Measurements from ENCODE around the gene NMRAL1.
A peak's percentile ranks its signal among the peaks of the same experiment; 100 is the strongest.

Gene NMRAL1

DNA sequence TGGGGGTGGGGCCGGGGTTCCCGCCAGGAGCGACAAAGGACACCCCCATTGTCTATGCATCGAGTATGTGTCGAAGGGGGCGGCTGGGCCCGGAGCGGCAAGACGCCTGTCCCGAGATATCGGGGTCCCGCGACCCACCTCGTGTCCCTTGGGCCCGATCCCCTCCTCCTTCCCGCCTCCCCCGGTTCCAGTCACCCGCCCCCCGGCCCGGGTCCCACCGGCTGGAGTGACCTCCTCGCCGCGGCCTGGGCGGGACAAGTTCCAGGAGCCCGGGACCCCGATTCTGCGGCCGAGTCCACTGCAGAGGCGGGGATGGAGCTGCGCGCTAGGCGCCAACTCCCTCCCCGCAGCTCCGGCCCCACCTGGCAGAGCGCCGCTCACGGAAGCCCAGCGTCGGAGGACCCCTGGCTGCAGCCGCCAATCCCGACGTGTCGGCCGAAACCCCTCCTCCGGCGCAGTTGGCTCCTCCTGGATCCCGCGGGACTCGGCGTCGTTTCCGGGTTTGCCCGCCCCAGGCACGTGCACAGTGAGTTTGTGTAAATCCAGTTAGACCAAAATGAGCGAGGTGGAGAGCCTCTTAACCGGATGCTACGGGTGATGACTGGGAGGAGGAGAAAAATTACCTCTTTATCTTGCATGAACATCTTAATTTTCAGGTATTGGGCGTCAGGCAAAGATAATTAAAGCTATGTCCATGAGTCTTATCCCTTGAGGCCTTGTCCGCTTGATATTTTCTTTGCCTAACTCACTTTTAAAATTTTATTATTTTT is at the start of gene NMRAL1:
NMRAL1 (minus strand) TSS at position 434 of the 770 bp plus-strand sequence. CDS start 493 bp downstream, outside the sequence.
- peak; percentile 69 for DNase-seq (ENCODE audit: low read depth)

DNA sequence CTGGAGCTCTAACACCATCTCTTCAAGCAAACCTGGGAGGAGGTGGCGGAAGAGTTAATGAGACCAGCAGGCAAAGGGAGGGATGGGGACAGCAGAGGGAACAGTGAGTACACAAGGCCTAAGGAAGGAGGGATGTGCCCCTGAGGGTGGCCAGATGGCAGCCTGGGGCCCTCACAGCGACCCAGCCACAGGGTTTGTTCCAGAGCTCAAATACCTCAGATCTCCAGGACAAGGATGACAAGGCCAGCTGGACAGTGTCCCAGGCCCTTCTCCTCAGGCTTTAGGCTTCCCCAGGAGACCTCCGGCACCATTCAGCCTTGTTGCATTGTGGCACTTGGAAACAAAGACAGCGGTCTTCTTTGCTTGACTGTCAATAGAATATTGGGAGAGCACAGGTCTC is 49.3 kb upstream of the NMRAL1 start:
- DNase-seq (ENCODE audit: low read depth): no peak

DNA sequence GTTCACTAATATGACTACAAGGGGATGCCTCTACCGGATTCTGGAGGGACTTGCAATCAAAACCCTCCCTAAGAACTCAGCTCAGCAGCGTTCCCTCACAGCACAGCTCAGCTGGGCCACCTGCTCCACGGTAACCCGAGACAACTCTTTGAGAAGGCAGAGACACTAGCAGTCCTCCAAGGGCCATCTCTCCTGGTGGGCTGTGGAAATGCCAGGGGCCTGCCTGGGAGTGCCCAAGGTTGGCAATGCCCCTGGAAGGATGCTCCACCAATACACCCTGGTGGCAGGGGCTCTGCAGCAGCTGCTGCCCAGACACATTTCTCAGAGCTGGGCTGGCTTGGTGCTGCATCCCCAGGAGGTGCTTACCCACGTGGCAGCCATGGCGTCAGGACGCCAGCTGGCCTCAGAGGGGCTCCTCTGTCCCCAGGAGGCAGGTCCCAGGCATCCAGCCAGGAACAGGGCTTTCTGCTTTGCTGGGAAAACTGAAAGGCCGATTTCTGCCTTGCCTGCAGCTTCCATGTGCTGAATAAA is 47.7 kb upstream of the NMRAL1 start:
- no peak for DNase-seq (ENCODE audit: low read depth)

DNA sequence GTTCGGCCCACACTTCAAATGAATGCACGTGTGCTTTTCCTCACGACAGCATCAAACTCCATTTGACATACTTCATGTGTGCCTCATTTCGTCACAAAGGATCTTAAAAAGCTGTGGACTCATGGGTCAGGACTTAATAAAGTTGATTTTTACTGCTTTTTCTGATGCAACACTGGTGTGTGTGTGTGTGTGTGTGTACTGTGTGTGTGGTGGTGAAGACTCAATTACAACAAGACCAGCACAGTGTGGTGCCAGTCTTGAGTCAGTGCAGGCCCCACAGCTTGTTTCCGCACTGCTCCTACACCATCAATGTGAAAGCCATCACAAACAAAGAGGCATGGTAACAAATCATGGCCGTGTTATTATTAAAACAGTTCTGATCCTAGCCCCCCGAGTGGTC is 46.5 kb upstream of the NMRAL1 start:
- DNase-seq (ENCODE audit: low read depth): no peak

DNA sequence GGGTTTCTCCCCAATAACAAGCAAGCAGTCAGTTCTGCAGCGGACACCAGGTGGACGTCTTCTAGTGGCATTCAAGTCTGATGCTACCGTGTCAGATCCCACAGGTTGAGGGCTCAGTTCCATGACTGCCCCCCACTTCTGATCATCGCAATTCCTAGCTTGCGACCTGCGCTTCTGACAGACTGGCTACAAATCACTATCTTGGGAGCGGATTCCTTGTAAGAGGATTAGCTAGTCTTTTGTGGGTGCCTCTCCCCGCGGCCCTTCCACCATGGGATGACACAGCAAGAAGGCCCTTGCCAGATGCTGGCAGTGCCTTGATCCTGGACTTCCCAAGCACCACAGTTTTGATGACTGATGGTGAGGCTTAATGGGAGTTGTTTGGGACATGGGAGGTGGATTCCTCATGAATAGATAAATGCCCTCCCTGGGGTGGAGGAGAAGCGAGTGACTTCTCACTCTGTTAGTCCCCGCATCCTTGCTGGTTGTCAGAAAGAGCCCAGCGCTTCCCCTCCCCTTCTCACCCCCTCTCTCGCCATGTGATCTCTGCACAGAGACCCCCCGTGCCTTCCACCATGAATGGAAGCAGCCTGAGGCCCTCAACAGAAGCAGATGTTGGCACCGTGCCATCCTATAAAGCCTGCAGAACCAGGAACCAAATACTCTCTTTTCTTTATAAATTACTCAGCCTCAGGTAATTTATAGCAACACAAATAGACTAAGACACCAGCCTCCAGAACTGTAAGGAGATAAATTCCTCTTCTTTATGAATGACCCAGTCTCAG is 45.0 kb upstream of the NMRAL1 start:
- DNase-seq (ENCODE audit: low read depth): no peak

DNA sequence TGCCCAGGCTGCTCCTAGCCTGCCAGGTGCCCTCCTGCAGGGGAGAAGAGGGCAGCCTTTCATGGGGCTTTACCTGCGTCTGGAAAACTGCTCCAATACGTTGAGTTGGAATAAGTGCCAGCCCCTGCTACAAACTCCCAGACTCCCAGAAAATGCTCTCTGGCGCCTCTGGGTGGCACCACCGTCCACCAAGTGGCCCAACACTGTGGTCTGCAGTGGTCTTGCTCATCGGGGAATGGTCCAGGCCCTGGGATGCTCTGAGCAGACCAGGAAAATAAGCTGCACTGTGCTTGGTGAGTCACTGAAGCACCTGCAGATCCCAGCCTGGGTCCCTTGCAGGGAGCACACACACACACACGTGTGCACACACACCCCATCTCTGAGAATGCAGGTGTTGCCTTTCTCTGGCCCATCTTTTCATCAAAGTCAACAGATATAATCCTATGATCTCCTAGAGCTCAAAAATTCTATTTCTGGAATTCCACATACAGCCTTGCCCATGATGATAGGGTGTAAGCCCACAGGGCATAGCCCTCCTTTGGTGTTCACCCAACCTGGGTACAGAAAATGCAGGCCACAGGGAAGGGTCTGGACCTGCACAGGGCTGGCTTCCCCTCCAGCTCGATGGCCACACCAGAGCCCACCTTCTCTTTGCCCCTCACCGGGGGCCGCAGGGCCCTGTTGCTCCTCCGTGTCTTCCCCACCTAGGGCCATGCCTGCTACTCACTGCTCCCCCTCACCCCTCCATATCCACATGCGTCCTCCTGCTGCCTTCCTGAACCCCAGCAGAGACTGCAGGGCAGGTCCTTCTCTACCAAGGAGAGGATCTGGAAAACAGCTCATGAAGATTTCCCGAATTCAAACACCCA is 43.6 kb upstream of the NMRAL1 start:
- no peak for DNase-seq (ENCODE audit: low read depth)

DNA sequence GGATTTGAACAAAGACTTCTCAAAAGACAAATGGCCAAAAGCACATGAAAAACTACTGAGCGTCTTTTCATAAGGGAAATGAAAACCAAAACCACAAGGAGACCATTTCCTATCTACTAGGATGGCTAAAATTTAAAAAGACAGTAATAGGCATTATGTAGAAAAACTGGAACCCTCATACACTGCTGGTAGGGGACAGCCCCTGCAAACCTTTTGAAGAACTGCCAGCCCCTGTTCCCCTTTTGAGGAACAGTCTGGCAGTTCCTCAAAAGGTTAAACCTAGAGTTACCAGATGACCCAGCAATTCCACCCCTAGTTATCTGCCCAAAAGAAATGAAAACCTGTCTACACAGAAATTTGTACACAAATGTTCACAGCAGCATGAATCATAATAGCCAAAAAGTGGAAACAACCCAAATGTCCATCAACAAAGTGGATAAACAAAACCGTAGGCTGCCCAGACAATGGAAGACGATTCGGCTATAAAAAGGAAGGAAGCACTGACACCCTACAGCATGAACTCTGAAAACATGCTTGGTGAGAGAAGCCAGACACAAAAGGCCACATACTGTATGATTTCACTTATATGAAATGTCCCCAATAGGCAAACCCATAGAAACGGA is 41.3 kb upstream of the NMRAL1 start:
- no peak for DNase-seq (ENCODE audit: low read depth)

DNA sequence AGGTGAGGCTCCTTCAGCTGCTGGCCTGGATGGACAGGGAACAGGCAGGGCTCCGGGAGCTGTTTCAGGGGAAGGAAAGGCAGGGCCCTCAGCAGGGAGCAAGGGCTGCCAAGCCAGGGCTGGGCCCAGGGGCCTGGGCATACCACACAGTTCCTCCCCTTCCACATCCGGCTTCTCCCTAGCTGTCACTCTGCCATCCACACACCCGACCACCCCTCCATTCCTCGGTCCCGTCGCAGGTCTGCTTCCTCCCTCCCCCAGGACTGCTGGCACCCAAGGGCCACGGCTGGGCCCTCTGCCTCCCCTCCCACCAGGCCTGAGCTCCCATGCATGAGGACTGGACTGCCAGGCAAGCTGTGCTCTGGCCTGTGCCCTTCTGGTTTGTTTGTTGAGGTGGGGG is 40.2 kb upstream of the NMRAL1 start:
- no peak for DNase-seq (ENCODE audit: low read depth)

DNA sequence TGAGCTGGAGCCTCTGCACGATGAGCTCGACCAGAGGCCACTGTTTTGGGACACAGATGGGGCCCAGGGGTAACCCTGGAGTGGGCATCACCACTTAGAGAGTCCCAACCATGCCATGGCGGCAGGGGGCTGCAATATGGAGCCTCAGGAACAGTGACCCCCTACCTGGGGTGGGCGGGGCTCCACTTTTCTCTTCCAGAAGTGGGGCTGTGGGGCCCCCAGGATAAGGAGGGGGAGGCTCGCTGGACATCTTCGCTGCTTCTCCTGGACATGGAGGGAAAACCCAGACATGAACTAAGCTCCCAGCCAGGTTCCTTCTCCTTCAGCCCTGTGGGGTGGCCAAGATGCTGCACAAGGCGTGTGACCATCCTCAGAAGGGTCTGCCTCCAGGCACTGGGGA is 39.5 kb upstream of the NMRAL1 start:
- DNase-seq (ENCODE audit: low read depth): no peak

DNA sequence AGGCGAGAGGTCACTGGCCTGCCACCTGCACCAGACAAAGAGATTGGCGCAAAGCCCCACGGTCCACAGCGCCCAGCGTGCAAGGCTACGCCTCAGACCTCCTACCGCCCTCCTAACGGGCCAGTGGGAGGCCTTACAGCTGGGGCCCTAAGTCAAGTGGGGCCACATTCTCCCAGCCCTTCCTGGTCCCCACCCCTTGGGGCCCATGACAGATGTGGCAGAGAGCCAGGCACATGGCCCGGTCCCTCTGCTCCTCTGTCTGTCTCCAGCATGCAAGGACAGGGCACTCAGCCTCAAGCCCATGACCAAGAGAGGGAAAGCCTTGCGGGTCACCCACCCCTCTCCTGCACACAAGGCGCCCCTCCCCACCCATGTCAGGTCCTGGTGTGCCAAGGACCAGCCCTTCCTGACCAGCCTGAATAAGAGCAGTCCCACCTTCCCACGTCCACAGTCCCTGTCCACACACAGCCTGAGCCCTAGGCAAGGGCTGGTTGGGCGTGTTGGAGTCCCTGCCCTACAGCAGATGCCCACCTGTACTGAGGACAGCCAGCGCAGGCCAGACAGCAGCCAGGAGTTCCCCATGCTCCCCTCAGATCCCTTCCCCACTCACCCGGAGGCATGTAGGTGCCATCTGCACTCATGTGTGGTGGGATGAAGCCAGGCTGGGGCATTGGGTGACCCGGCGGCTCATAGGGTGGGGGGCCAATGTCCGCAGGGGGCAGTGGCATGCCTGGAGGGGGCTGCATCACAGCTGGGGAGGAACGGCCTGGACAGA is 38.8 kb upstream of the NMRAL1 start:
- no peak for DNase-seq (ENCODE audit: low read depth)

DNA sequence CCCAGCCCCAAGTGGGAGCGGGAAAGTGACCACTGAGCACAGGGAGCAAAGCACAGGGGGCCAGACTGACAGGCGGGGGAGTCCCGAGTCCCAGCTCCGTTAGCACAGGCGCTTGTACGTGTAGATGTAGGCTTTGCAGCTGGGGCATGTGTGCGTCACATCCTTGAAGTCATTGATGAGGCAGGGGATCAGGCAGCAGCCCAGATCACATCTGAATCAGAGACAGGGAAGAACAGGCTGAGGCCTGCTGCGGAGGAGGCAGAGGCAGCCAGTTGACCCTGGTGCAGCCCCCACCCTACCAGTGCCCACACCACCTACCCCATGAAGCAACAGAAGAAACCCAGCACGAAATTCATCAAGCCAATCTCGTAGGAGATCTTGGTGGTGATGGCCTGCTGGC is 38.0 kb upstream of the NMRAL1 start:
- no peak for DNase-seq (ENCODE audit: low read depth)

DNA sequence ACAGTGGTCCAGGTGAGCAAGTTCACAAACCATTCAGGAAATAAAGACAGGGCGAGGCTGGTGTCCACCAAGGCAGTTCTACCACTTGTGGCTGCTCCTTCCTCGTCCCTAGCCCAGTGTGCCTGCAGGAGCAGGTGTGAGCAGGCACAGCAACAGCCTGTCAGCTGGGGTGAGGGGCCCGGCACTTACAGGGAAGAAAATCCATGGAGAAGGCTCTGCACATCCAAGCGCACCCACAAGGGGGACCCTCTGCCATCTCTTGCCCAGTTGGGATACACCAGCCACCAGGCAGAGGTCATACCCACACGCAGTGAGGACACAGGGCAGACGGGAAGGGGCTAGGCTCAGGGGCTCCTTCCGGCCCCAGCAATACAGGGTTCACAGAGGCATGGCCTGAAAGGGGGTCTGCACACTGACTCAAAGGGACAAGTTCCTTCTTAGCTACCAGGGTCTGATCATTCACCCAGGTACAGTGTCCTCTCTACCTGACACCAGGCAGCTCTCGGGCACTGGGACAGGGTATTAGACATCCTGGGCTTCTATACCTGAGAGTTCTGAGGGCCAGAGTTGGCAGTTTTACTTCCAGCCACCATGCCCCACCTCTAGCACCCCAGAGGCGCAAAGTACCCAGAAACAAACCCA is 37.1 kb upstream of the NMRAL1 start:
- DNase-seq (ENCODE audit: low read depth): no peak

DNA sequence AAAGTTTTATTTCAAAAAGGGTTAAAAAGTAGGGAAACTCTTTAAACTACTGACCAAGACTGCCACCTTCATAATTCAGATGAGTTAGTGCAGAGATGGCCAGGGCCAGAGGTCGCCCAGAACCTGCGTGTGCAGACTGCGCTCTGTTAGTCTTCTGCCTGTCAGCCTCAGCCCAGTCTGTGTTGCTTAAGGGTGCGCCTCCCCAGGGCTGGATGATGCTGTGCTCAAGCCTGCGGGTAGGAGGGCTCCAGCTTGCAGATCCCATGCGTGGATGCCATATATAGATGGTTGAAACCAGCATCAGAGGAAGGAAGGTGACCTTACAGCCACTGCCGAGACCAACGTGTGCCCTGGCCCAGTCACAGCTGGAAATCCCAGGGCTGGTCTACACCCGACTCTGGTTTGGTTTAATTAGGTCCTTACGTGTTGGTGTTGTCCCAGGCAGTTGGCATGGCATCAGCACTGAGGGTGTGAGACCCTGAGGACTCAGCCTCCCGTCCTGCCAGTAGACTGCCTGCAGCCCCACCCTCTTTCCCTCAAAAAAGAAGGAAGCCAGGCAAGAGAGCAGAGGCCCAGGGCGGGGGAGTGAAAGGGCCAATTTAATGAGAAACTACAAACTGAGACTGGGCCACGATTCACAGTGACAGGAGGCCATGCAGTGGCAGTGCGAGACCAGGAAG is 36.5 kb upstream of the NMRAL1 start:
- no peak for DNase-seq (ENCODE audit: low read depth)

DNA sequence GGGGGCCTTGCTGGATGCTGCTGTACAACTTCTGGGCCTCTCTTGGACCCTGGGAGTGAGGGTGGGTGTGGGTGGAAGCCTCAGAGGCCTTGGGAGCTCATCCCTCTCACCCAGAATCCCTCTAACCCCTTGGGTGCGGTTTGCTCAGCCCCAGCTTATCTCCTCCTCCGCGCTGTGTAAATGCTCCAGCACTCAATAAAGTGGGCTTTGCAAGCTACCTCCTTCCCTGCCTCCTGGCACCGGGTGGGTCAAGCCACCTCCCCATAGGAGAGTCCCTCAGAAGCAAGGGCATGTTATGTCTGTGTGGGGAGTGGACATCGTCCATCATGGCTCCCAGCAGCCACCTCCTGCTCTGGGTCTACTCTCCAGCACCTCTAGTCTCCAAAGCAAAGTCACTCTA is 35.7 kb upstream of the NMRAL1 start:
- no peak for DNase-seq (ENCODE audit: low read depth)

DNA sequence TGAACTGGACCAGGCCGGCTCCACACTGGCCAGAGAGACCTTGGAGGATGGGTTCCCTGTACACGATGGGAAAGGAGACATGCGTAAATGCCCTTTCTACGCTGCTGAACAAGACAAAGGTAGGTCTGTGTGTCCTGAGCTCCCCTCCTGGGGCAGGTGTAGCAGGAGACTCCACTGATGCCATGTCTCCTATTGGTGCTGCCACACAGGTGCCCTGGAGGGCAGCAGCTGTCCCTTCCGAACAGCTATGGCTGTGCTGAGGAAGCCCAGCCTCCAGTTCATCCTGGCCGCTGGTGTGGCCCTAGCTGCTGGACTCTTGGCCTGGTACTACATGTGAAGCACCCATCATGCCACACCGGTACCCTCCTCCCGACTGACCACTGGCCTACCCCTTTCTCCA is 35.0 kb upstream of the NMRAL1 start:
- no peak for DNase-seq (ENCODE audit: low read depth)

DNA sequence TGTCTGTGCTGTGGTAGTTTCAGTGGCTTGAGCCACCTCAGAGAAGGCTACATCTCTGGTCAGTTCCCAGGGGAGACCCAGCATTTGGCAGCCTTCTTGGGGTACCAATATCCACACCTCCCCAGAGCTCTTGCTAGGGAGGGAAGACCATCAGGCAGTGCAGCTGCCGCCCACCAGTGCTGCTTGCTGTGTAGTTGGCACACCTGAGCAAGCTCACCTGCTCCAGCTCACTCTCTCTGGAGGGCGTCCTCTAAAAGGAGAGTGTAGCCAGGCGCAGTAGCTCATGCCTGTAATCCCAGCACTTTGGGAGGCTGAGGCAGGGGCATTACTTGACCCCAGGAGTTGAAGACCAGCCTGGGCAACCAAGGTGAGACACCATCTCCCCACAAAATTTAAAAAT is 34.4 kb upstream of the NMRAL1 start:
- DNase-seq (ENCODE audit: low read depth): no peak

DNA sequence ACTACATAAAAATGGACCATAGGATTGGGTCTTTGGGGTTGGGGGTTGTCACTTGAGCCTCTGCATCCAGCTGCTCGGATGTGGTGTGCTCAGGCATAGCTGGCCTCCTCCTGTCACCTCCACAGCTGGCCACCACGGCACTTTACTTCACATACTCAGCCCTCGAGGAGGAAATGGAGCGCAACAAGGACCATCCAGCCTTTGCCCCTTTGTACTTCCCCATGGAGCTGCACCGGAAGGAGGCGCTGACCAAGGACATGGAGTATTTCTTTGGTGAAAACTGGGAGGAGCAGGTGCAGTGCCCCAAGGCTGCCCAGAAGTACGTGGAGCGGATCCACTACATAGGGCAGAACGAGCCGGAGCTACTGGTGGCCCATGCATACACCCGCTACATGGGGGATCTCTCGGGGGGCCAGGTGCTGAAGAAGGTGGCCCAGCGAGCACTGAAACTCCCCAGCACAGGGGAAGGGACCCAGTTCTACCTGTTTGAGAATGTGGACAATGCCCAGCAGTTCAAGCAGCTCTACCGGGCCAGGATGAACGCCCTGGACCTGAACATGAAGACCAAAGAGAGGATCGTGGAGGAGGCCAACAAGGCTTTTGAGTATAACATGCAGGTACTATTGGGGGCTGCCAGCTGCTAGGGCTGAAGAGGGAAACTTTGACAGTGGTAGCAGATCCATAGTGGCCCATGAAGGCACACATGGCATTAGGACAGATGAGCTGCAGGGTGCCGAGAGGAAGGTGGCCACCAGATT is 33.3 kb upstream of the NMRAL1 start:
- DNase-seq (ENCODE audit: low read depth): no peak

DNA sequence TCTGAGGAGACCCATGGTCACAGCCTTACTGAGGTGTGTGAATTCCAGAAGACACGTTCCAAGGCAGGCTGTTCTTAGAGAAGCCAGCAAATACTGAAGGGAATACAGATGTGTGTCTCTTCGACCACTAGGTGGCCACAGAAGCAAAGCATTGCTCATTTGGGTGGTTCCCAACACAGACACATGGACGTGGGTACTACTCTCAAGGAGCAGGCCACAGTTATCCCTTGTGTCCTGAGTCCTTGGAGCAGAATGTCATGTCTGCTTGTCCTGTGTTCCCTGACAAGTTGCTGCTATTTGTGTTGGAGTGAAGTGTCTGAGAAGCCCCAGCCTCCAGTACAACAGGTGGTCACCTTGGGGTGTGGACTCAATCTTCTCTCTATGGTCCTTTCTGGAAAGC is 32.0 kb upstream of the NMRAL1 start:
- peak; percentile 52 for DNase-seq (ENCODE audit: low read depth)
